IMR-90 (cell line): ENCODE results near the gene TNFAIP6. TPM values are rescaled to one million over a fixed set of nuclear protein-coding genes. Genes with fewer than 3 reads are reported as not detected.

Experiments used
- ATAC-seq: fragments of 200-7000 bp; cut with Tn5 transposase; 2 replicates; pipeline ENCODE4 v1.9.1; 2020; ENCODE audit warnings: low read depth, mild to moderate bottlenecking, moderate library complexity
- BruUV-seq: library from RNA; stranded (reverse); fragments of 400-500 nt; replicated peaks from 2 replicates; lab custom pipeline; 2021; lab: Mats Ljungman, UMichigan
- CTCF ChIA-PET: fragments of 300-600 bp; formaldehyde crosslinking; extraction: SDS; loops from one replicate; lab custom pipeline; 2021; ENCODE audit warnings: antibody characterized with exemption; lab: Yijun Ruan, JAX
- POLR2A ChIA-PET: fragments of 300-600 bp; sonication (Branson Sonifier 250); formaldehyde crosslinking; loops from one replicate; lab custom pipeline; 2022; ENCODE audit warnings: antibody characterized with exemption; ENCODE audit not compliant: unreplicated experiment; lab: Charles Lee
- DNase-seq: peaks from one replicate; pipeline ENCODE4 v3.0.0; 2013
- H2AFZ ChIP-seq: replicated peaks from 2 replicates; pipeline ENCODE3; 2013; ENCODE audit warnings: low read length, mild to moderate bottlenecking; ENCODE audit not compliant: poor library complexity
- H2AK5ac ChIP-seq: 2 replicates; pipeline ENCODE4 v1.6.1; 2013; ENCODE audit warnings: low read depth, low read length, inconsistent platforms
- H2AK9ac ChIP-seq: replicated peaks from 2 replicates; pipeline ENCODE3; 2013; ENCODE audit warnings: mild to moderate bottlenecking, low read depth, low read length, moderate library complexity; ENCODE audit not compliant: poor library complexity
- H2BK120ac ChIP-seq: 2 replicates; pipeline ENCODE4 v1.6.1; 2013; ENCODE audit warnings: low read depth, low read length, inconsistent platforms
- H2BK15ac ChIP-seq: 3 replicates; pipeline ENCODE4 v1.6.1; 2013; ENCODE audit warnings: low read depth, low read length, inconsistent platforms
- H2BK20ac ChIP-seq: 2 replicates; pipeline ENCODE4 v1.6.1; 2013; ENCODE audit warnings: low read depth, mild to moderate bottlenecking, inconsistent platforms, low read length, moderate library complexity
- H2BK5ac ChIP-seq: 2 replicates; pipeline ENCODE4 v1.6.1; 2013; ENCODE audit warnings: mild to moderate bottlenecking, low read depth, low read length, inconsistent platforms; ENCODE audit not compliant: poor library complexity, severe bottlenecking
- H3K14ac ChIP-seq: replicated peaks from 2 replicates; pipeline ENCODE4 v1.6.1; 2013; ENCODE audit warnings: low read depth, low read length, inconsistent platforms
- H3K18ac ChIP-seq: 2 replicates; pipeline ENCODE4 v1.6.1; 2013; ENCODE audit warnings: low read depth, low read length, control low read depth
- H3K23ac ChIP-seq: 2 replicates; pipeline ENCODE4 v1.6.1; 2013; ENCODE audit warnings: low read depth, low read length, inconsistent platforms
- H3K27ac ChIP-seq: 2 replicates; pipeline ENCODE4 v1.5.1; 2013; ENCODE audit warnings: mild to moderate bottlenecking, control low read depth, low read length; ENCODE audit not compliant: insufficient read depth
- H3K27me3 ChIP-seq: 2 replicates; pipeline ENCODE4 v1.6.1; 2013; ENCODE audit warnings: low read length; ENCODE audit not compliant: control insufficient read depth, insufficient read depth
- H3K36me3 ChIP-seq: 2 replicates; pipeline ENCODE4 v1.6.1; 2013; ENCODE audit warnings: low read length, mixed read lengths; ENCODE audit not compliant: control insufficient read depth, insufficient read depth
- H3K4ac ChIP-seq: 2 replicates; pipeline ENCODE4 v1.6.1; 2013; ENCODE audit warnings: low read depth, low read length, inconsistent platforms
- H3K4me1 ChIP-seq: 2 replicates; pipeline ENCODE4 v1.6.1; 2013; ENCODE audit warnings: low read length, mixed read lengths; ENCODE audit not compliant: control insufficient read depth, insufficient read depth
- H3K4me2 ChIP-seq: 2 replicates; pipeline ENCODE4 v1.6.1; 2013; ENCODE audit warnings: low read depth, mild to moderate bottlenecking, control low read depth, low read length, moderate library complexity
- H3K4me3 ChIP-seq: 2 replicates; pipeline ENCODE4 v1.5.1; 2013; ENCODE audit warnings: low read depth, mild to moderate bottlenecking, control low read depth, low read length, moderate library complexity; ENCODE audit not compliant: insufficient read depth
- H3K56ac ChIP-seq: 2 replicates; pipeline ENCODE4 v1.6.1; 2013; ENCODE audit warnings: low read length, inconsistent platforms; ENCODE audit not compliant: insufficient read depth; ENCODE audit errors: extremely low read depth
- H3K79me1 ChIP-seq, 2 experiments: 2 replicates each; pipeline ENCODE4 v1.6.1; 2013; ENCODE audit warnings: low read length in 2 of 2, inconsistent platforms in 1 of 2, low read depth in 1 of 2
- H3K9ac ChIP-seq: 2 replicates; pipeline ENCODE4 v1.6.1; 2013; ENCODE audit warnings: low read depth, low read length, control low read depth
- H3K9me1 ChIP-seq: 2 replicates; pipeline ENCODE4 v1.6.1; 2013; ENCODE audit warnings: low read length, inconsistent platforms; ENCODE audit not compliant: insufficient read depth
- H3K9me3 ChIP-seq: 2 replicates; pipeline ENCODE4 v1.6.1; 2013; ENCODE audit warnings: low read length; ENCODE audit not compliant: control insufficient read depth, insufficient read depth
- H4K20me1 ChIP-seq: 2 replicates; pipeline ENCODE4 v1.6.1; 2013; ENCODE audit warnings: low read length, inconsistent platforms; ENCODE audit not compliant: insufficient read depth
- H4K5ac ChIP-seq: 2 replicates; pipeline ENCODE4 v1.6.1; 2013; ENCODE audit warnings: mild to moderate bottlenecking, low read depth, low read length, control low read depth
- H4K8ac ChIP-seq, 2 experiments: 2 replicates each; pipeline ENCODE4 v1.6.1; 2013; ENCODE audit warnings: low read depth in 2 of 2, low read length in 2 of 2, control low read depth in 1 of 2, inconsistent platforms in 1 of 2
- H4K91ac ChIP-seq: 2 replicates; pipeline ENCODE4 v1.6.1; 2013; ENCODE audit warnings: low read depth, low read length, inconsistent platforms; ENCODE audit not compliant: insufficient read depth
- BHLHE40 ChIP-seq: fragments of 150-350 bp; IDR thresholded peaks from 2 replicates; pipeline ENCODE4 v1.6.1; 2016; ENCODE audit warnings: mild to moderate bottlenecking, low read depth, low read length
- CEBPB ChIP-seq: IDR thresholded peaks from 2 replicates; pipeline ENCODE4 v1.6.1; 2012; ENCODE audit warnings: low read depth, low read length, improper control_type of control experiment
- CHD1 ChIP-seq: IDR thresholded peaks from 2 replicates; pipeline ENCODE4 v1.6.1; 2012; ENCODE audit warnings: low read depth, low read length, improper control_type of control experiment
- CTCF ChIP-seq: conservative IDR thresholded peaks from 2 replicates; pipeline ENCODE4 v1.5.1; 2012; ENCODE audit warnings: mild to moderate bottlenecking, low read depth, low read length, improper control_type of control experiment
- ELK1 ChIP-seq: fragments of 150-350 bp; IDR thresholded peaks from 2 replicates; pipeline ENCODE4 v1.6.1; 2016; ENCODE audit warnings: low read depth, mild to moderate bottlenecking, low read length, moderate library complexity, borderline replicate concordance
- FOS ChIP-seq: fragments of 150-350 bp; IDR thresholded peaks from 2 replicates; pipeline ENCODE4 v1.6.1; 2016; ENCODE audit warnings: low read depth, low read length
- MAFK ChIP-seq: IDR thresholded peaks from 2 replicates; pipeline ENCODE4 v1.6.1; 2012; ENCODE audit warnings: low read depth, low read length, improper control_type of control experiment
- MXI1 ChIP-seq: IDR thresholded peaks from 2 replicates; pipeline ENCODE4 v1.6.1; 2012; ENCODE audit warnings: low read depth, mild to moderate bottlenecking, low read length, moderate library complexity, borderline replicate concordance
- NFE2L2 ChIP-seq: fragments of 150-350 bp; IDR thresholded peaks from 2 replicates; pipeline ENCODE4 v1.6.1; 2016; ENCODE audit warnings: low read depth, mild to moderate bottlenecking, low read length
- POLR2A ChIP-seq: IDR thresholded peaks from 2 replicates; pipeline ENCODE4 v1.6.1; 2012; ENCODE audit warnings: mild to moderate bottlenecking, low read depth, low read length
- RAD21 ChIP-seq: IDR thresholded peaks from 2 replicates; pipeline ENCODE4 v1.6.1; 2012; ENCODE audit warnings: low read length, improper control_type of control experiment
- RCOR1 ChIP-seq: IDR thresholded peaks from 2 replicates; pipeline ENCODE4 v1.6.1; 2012; ENCODE audit warnings: mild to moderate bottlenecking, low read length, improper control_type of control experiment; ENCODE audit not compliant: insufficient replicate concordance
- RFX5 ChIP-seq: IDR thresholded peaks from 2 replicates; pipeline ENCODE4 v1.8.0; 2012; ENCODE audit warnings: low read depth, mild to moderate bottlenecking, low read length, moderate library complexity
- SMC3 ChIP-seq: fragments of 150-350 bp; IDR thresholded peaks from 2 replicates; pipeline ENCODE4 v1.6.1; 2016; ENCODE audit warnings: low read depth, mild to moderate bottlenecking, antibody characterized with exemption, low read length, moderate library complexity
- USF2 ChIP-seq: fragments of 150-350 bp; IDR thresholded peaks from 2 replicates; pipeline ENCODE4 v1.6.1; 2017; ENCODE audit warnings: mild to moderate bottlenecking, antibody characterized with exemption, low read length, low read depth
- WGBS, 2 experiments: methylation state at CpG; one replicate each; pipeline versions ENCODE4 v1.1.5 to v1.1.7; 2013; ENCODE audit warnings: missing lambda C conversion rate in 2 of 2; ENCODE audit not compliant: insufficient read length in 1 of 2; ENCODE audit errors: extremely low coverage in 2 of 2; 5-methylcytosine and 5-hydroxymethylcytosine counted together
- dilution Hi-C: fragments of 300-500 bp; cut with HindIII; formaldehyde crosslinking; loops from one replicate; pipeline ENCODE4 v1.14.3; 2018; ENCODE audit warnings: low sequenced_read_pairs; ENCODE audit not compliant: unreplicated experiment
- in situ Hi-C: fragments of 300-500 bp; cut with MboI; formaldehyde crosslinking; loops from 3 replicates; pipeline ENCODE4 v1.14.3; 2019; ENCODE audit warnings: low sequenced_read_pairs, inconsistent platforms, mixed read lengths
- intact Hi-C: fragments of 100-400 bp; cut with micrococcal nuclease; formaldehyde crosslinking; loops from 2 replicates; pipeline ENCODE4 v1.10.0; 2022
- polyA plus RNA-seq, 3 experiments: library from polyadenylated mRNA; depleted of rRNA; stranded (reverse); fragments of >200 nt; gene quantifications; 2 replicates each; pipeline ENCODE4 v1.2.3, GENCODE V29; 2012; ENCODE audit warnings: low replicate concordance in 1 of 3
- total RNA-seq: library from RNA; depleted of rRNA; stranded (reverse); fragments of >200 nt; gene quantifications from 2 replicates; pipeline ENCODE4 v1.2.3, GENCODE V29; 2012

Gene TNFAIP6
- total and polyA plus RNA-seq, 2 of the 4 experiments (the other 2 are of a cell fraction), result 1.8 to 2.9 TPM

- Histone ChIP-seq H3K4me2 (no peak overlapping the region), H3K23ac (no peak overlapping the region), H2BK20ac (no peak overlapping the region), H2BK120ac (no peak overlapping the region), H4K20me1 (no peaks in the 10 kb centered on the region), H2AK9ac (no peak overlapping the region), H3K36me3 (no peaks in the 10 kb centered on the region), H3K18ac (no peak overlapping the region), H3K27me3 (no peaks in the 10 kb centered on the region), H2AK5ac (no peak overlapping the region), H3K9me1 (no peaks in the 10 kb centered on the region), H3K14ac (no peak overlapping the region), H3K9me3 (peaks cover under 1% of the 10 kb centered on the region; the same call in 1 of the 2 replicates), H3K56ac (no peak overlapping the region), H4K8ac (no peak overlapping the region), H3K4me1 (no peaks in the 10 kb centered on the region), H4K91ac (no peak overlapping the region), H2BK15ac (no peak overlapping the region), H2BK5ac (no peak overlapping the region), H3K4me3 (no peak overlapping the region), H2AFZ (no peak overlapping the region), H4K5ac (no peak overlapping the region), H3K4ac (no peak overlapping the region), H3K9ac (no peak overlapping the region), H3K79me1 (no peaks in the 10 kb centered on the region), H3K27ac (no peak overlapping the region)
- CTCF ChIA-PET, result no interaction called here
- no TSS peak for BruUV-seq
- WGBS, 2 experiments, result 67% methylated on average over 1 of the region's 4 CpGs; no CpG with 5 or more reads in 1 of the 2 experiments
- ATAC-seq, result no peak
- no peak for DNase-seq
- POLR2A ChIA-PET, result no interaction called here
- dilution Hi-C loops (no loop called here), intact Hi-C loops (no loop called here), in situ Hi-C loops (no loop called here)
- TF ChIP-seq ELK1 (no peak), CHD1 (no peak), USF2 (no peak), CTCF (no peak), RCOR1 (no peak), POLR2A (no peak), SMC3 (no peak), FOS (no peak), RAD21 (no peak), CEBPB (no peak), BHLHE40 (no peak), NFE2L2 (no peak), MAFK (no peak), MXI1 (no peak), RFX5 (no peak)
Observed at GRCh38 chr2:151395509-151396374, 38.4 kb downstream of the TNFAIP6 start.
